H1 (cell line): ENCODE results near the gene RRAD. TPM values are rescaled to one million over a fixed set of nuclear protein-coding genes. Genes with fewer than 3 reads are reported as not detected.

ENCODE experiments used
- CTCF ChIA-PET: fragments of 300-600 bp; sonication (Branson Sonifier 250); formaldehyde crosslinking; loops from one replicate; lab custom pipeline; 2021; ENCODE audit not compliant: partially characterized antibody; lab: Charles Lee
- POLR2A ChIA-PET: fragments of 300-600 bp; sonication (Branson Sonifier 250); formaldehyde crosslinking; loops from one replicate; lab custom pipeline; 2021; ENCODE audit warnings: inconsistent platforms; ENCODE audit not compliant: partially characterized antibody; lab: Charles Lee
- DNase-seq, 2 experiments: peaks; one replicate each; pipeline versions ENCODE4 v3.0.0 to v3.0.0-alpha.2; 2010 to 2022; ENCODE audit warnings: low spot score in 2 of 2, low read depth in 1 of 2, mixed read lengths in 1 of 2
- FAIRE-seq: peaks from 2 replicates; lab custom pipeline; 2011; peaks lifted over from hg19 to GRCh38; lab: Jason Lieb, UNC
- H2AFZ ChIP-seq: 2 replicates; pipeline ENCODE4 v1.8.1; 2012; ENCODE audit warnings: low read length, inconsistent platforms
- H2AK5ac ChIP-seq: 2 replicates; pipeline ENCODE4 v1.6.1; 2013; ENCODE audit warnings: low read depth, low read length
- H2BK120ac ChIP-seq: replicated peaks from 2 replicates; pipeline ENCODE3; 2013; ENCODE audit warnings: low read depth, low read length, inconsistent platforms
- H2BK12ac ChIP-seq: 2 replicates; pipeline ENCODE4 v1.6.1; 2013; ENCODE audit warnings: low read depth, low read length
- H2BK15ac ChIP-seq: 2 replicates; pipeline ENCODE4 v1.6.1; 2013; ENCODE audit warnings: low read length
- H2BK20ac ChIP-seq: 2 replicates; pipeline ENCODE4 v1.6.1; 2013; ENCODE audit warnings: low read length
- H2BK5ac ChIP-seq: 2 replicates; pipeline ENCODE4 v1.6.1; 2013; ENCODE audit warnings: low read depth, low read length
- H3K14ac ChIP-seq: 2 replicates; pipeline ENCODE4 v1.6.1; 2013; ENCODE audit warnings: inconsistent platforms; ENCODE audit not compliant: insufficient read length
- H3K18ac ChIP-seq: 2 replicates; pipeline ENCODE4 v1.6.1; 2013; ENCODE audit warnings: low read length; ENCODE audit errors: extremely low read depth
- H3K23ac ChIP-seq: 2 replicates; pipeline ENCODE4 v1.6.1; 2013; ENCODE audit warnings: inconsistent platforms; ENCODE audit not compliant: insufficient read length
- H3K23me2 ChIP-seq: 2 replicates; pipeline ENCODE4 v1.6.1; 2013; ENCODE audit warnings: low read depth, low read length
- H3K27ac ChIP-seq: 2 replicates; pipeline ENCODE4 v1.6.1; 2011; ENCODE audit warnings: low read depth, low read length, inconsistent platforms
- H3K27me3 ChIP-seq, 4 experiments: replicated peaks in 1 of 4; 1 replicate in 1 of 4; 2 replicates in 3 of 4; pipeline versions ENCODE4 v1.6.1 to v1.8.1; 2011 to 2013; ENCODE audit warnings: low read length in 3 of 4, mild to moderate bottlenecking in 3 of 4, inconsistent platforms in 2 of 4, mixed read lengths in 2 of 4, moderate library complexity in 1 of 4; ENCODE audit not compliant: control insufficient read depth in 3 of 4, insufficient read depth in 3 of 4; ENCODE audit errors: extremely low read depth in 1 of 4
- H3K36me3 ChIP-seq, 4 experiments: 2 replicates each; pipeline versions ENCODE4 v1.6.1 to v1.8.1; 2011 to 2013; ENCODE audit warnings: mild to moderate bottlenecking in 4 of 4, low read length in 3 of 4, moderate library complexity in 2 of 4, control low read depth in 1 of 4, inconsistent platforms in 1 of 4; ENCODE audit not compliant: insufficient read depth in 4 of 4, control insufficient read depth in 2 of 4
- H3K4ac ChIP-seq: replicated peaks from 2 replicates; pipeline ENCODE3; 2013; ENCODE audit warnings: low read length, low read depth, mixed read lengths, inconsistent platforms; ENCODE audit not compliant: insufficient read length
- H3K4me1 ChIP-seq, 4 experiments: replicated peaks in 1 of 4; 1 replicate in 1 of 4; 2 replicates in 3 of 4; pipeline versions ENCODE4 v1.6.1 to v1.8.1; 2011 to 2013; ENCODE audit warnings: low read length in 3 of 4, inconsistent platforms in 2 of 4, mixed read lengths in 1 of 4; ENCODE audit not compliant: insufficient read depth in 4 of 4, control insufficient read depth in 3 of 4
- H3K4me2 ChIP-seq, 2 experiments: 2 replicates each; pipeline versions ENCODE4 v1.6.1 to v1.8.1; 2011 to 2013; ENCODE audit warnings: low read depth in 2 of 2, low read length in 2 of 2, control low read depth in 1 of 2, inconsistent platforms in 1 of 2, mild to moderate bottlenecking in 1 of 2; ENCODE audit not compliant: insufficient read depth in 1 of 2
- H3K4me3 ChIP-seq, 4 experiments: fragments of 200-600, 300-600 bp in 1 of 4; sonication (generic), shearing (Covaris generic), sonication (Bioruptor Twin) in 1 of 4; 2 replicates each; pipeline versions ENCODE4 v1.5.1 to v1.8.1; 2011 to 2016; ENCODE audit warnings: low read length in 4 of 4, low read depth in 3 of 4, control low read depth in 2 of 4, inconsistent platforms in 2 of 4, mild to moderate bottlenecking in 2 of 4, mixed read lengths in 1 of 4, moderate library complexity in 1 of 4; ENCODE audit not compliant: insufficient read depth in 2 of 4; ENCODE audit errors: extremely low read depth in 1 of 4
- H3K56ac ChIP-seq: replicated peaks from 2 replicates; pipeline ENCODE3; 2013; ENCODE audit warnings: low read depth, mild to moderate bottlenecking, mixed read lengths, low read length, inconsistent platforms; ENCODE audit not compliant: insufficient read length
- H3K79me1 ChIP-seq: 2 replicates; pipeline ENCODE4 v1.6.1; 2013; ENCODE audit warnings: low read depth, low read length, control low read depth
- H3K79me2 ChIP-seq, 2 experiments: 2 replicates each; pipeline versions ENCODE4 v1.6.1 to v1.8.1; 2012 to 2013; ENCODE audit warnings: low read length in 2 of 2, mild to moderate bottlenecking in 2 of 2, inconsistent platforms in 1 of 2; ENCODE audit not compliant: insufficient read depth in 2 of 2, control insufficient read depth in 1 of 2
- H3K9ac ChIP-seq, 4 experiments: replicated peaks in 1 of 4; 1 replicate in 1 of 4; 2 replicates in 3 of 4; pipeline versions ENCODE4 v1.6.1 to v1.8.1; 2011 to 2013; ENCODE audit warnings: low read depth in 3 of 4, low read length in 3 of 4, control low read depth in 2 of 4, mild to moderate bottlenecking in 2 of 4, moderate library complexity in 2 of 4, inconsistent platforms in 1 of 4; ENCODE audit errors: extremely low read depth in 1 of 4
- H3K9me3 ChIP-seq, 2 experiments: 2 replicates each; pipeline versions ENCODE4 v1.6.1 to v1.8.1; 2012 to 2013; ENCODE audit warnings: mild to moderate bottlenecking in 2 of 2, moderate library complexity in 2 of 2, control low read depth in 1 of 2, inconsistent platforms in 1 of 2, low read depth in 1 of 2, low read length in 1 of 2, mixed read lengths in 1 of 2; ENCODE audit not compliant: insufficient read depth in 2 of 2
- H4K20me1 ChIP-seq, 2 experiments: replicated peaks in 1 of 2; 2 replicates each; pipeline versions ENCODE3 to v1.8.1; 2011 to 2013; ENCODE audit warnings: inconsistent platforms in 2 of 2, low read length in 2 of 2, mild to moderate bottlenecking in 1 of 2; ENCODE audit not compliant: insufficient read depth in 2 of 2, control insufficient read depth in 1 of 2
- H4K5ac ChIP-seq: 2 replicates; pipeline ENCODE4 v1.6.1; 2013; ENCODE audit warnings: low read length, low read depth, mixed read lengths, inconsistent platforms; ENCODE audit not compliant: insufficient read length
- H4K8ac ChIP-seq: 2 replicates; pipeline ENCODE4 v1.8.0; 2013; ENCODE audit warnings: mild to moderate bottlenecking, moderate library complexity, low read length, inconsistent platforms; ENCODE audit not compliant: insufficient read depth; ENCODE audit errors: extremely low read depth
- H4K91ac ChIP-seq: replicated peaks from 2 replicates; pipeline ENCODE3; 2013; ENCODE audit warnings: low read length, mixed read lengths, inconsistent platforms; ENCODE audit not compliant: insufficient read length
- BCL11A ChIP-seq, 2 experiments: IDR thresholded peaks; one replicate each; pipeline ENCODE4 v1.6.1; 2011; ENCODE audit warnings: low read depth in 2 of 2, low read length in 2 of 2, mild to moderate bottlenecking in 2 of 2
- CBX8 ChIP-seq: fragments of 300-800, 300-1000 bp; sonication (generic); IDR thresholded peaks from 2 replicates; pipeline ENCODE4 v1.7.1; 2016; ENCODE audit warnings: low read depth, low read length, borderline replicate concordance
- WGBS, 2 experiments: shearing (Covaris generic) in 1 of 2; methylation state at CpG; one replicate each; pipeline versions ENCODE4 v1.1.6 to v1.1.7; 2013 to 2015; ENCODE audit warnings: low lambda C conversion rate in 2 of 2, mixed read lengths in 2 of 2, inconsistent platforms in 1 of 2, low coverage in 1 of 2, missing lambda C conversion rate in 1 of 2; ENCODE audit not compliant: insufficient replicate concordance in 2 of 2, insufficient coverage in 1 of 2, insufficient read length in 1 of 2; ENCODE audit errors: extremely low coverage in 1 of 2, missing lambda C conversion rate in 1 of 2; 5-methylcytosine and 5-hydroxymethylcytosine counted together
- polyA plus RNA-seq, 7 experiments: library from polyadenylated mRNA; depleted of rRNA in 3 of 7; stranded (reverse) in 5 of 7; unstranded in 2 of 7; fragments of >200 nt in 5 of 7; fragments of 200-250 nt in 2 of 7; gene quantifications; 1 replicate in 5 of 7; 2 replicates in 1 of 7; 4 replicates in 1 of 7; pipeline versions ENCODE4 v1.2.1 to v1.2.3, GENCODE V29; 2011 to 2013; ENCODE audit warnings: missing spikeins in 2 of 7, mixed read lengths in 2 of 7
- total RNA-seq: library from RNA; stranded (reverse); fragmentation: NEBNext Ultra II Directional; extraction: Animal tissue kit (Norgen Biotek cat#: 25700); gene quantifications from 2 replicates; pipeline ENCODE4 v1.2.1, GENCODE V29; 2021

The RRAD gene
- total and polyA plus RNA-seq, 2 of the 8 experiments (the other 6 are each of a cell fraction or from before 2014, with no cell fraction given), result 0.17 TPM; not detected in 1

GRCh38 chr16:66888647-66889615 is 36.4 kb downstream of the RRAD start:
- Histone ChIP-seq H3K36me3 (peaks cover 10 to 34% (median 22%) of the 10 kb centered on the region in 4 experiments), H3K9ac (no peak overlapping the region), H3K4me1 (no peaks in the 10 kb centered on the region), H3K9me3 (no peaks in the 10 kb centered on the region), H4K8ac (no peak overlapping the region), H4K5ac (no peak overlapping the region), H2BK12ac (no peak overlapping the region), H3K56ac (no peak overlapping the region), H3K18ac (no peak overlapping the region), H2BK15ac (no peak overlapping the region), H4K91ac (no peak overlapping the region), H3K27me3 (no peaks in the 10 kb centered on the region), H3K23me2 (no peaks in the 10 kb centered on the region), H2BK5ac (no peak overlapping the region), H2BK120ac (no peak overlapping the region), H2BK20ac (no peak overlapping the region), H2AFZ (no peak overlapping the region), H3K27ac (no peak overlapping the region), H3K4me3 (no peak overlapping the region), H3K14ac (no peak overlapping the region), H4K20me1 (peaks cover 7 to 18% of the 10 kb centered on the region in 2 experiments), H3K4me2 (no peak overlapping the region), H3K79me2 (peaks cover 0 to 11% of the 10 kb centered on the region in 2 experiments; a peak in 1 of 4 replicates), H2AK5ac (no peak overlapping the region), H3K79me1 (peaks cover 10% of the 10 kb centered on the region), H3K23ac (no peak overlapping the region), H3K4ac (no peak overlapping the region)
- FAIRE-seq (no peak), DNase-seq (no peak)
- 92% methylated on average over 6 of the region's 6 CpGs; no CpG with 5 or more reads in 1 of the 2 experiments for WGBS, 2 experiments
- POLR2A ChIA-PET, result interaction anchor here (2.4 kb wide), 1 partner anchor 8 kb away, joined by 12 read pairs; the partner anchor contains the start of gene PDP2
- CTCF ChIA-PET, result interaction anchor here (0.6 to 42.0 kb wide), 4 partner anchors 21 to 521 kb away, joined by 3 to 1009 read pairs (median 4); partner anchors contain the start of genes CDH16 and RRAD
- TF ChIP-seq CBX8 (no peak), BCL11A (IDR thresholded peaks at IDR 0.05; ENCODE audit: low read depth in 2 of 2, low read length in 2 of 2) (no peak)
